ENCODE data around the gene NXPE3. TPM values are rescaled to one million over a fixed set of nuclear protein-coding genes. Genes with fewer than 3 reads are reported as not detected.
A peak's percentile ranks its signal among the peaks of the same experiment; 100 is the strongest.

Gene NXPE3
- total and polyA plus RNA-seq, 9 of the 15 experiments (the other 6 are each of a cell fraction or from before 2014, with no cell fraction given) = 0.25 to 2.5 (median 0.95) TPM

- Histone ChIP-seq H3K4me3 (no peak overlapping the region), H2AFZ (ENCODE audit: low read depth, low read length) (no peak overlapping the region), H3K9me3 (replicated peaks; ENCODE audit: control insufficient read depth, insufficient read depth, low read depth, low read length) (no peaks in the 10 kb centered on the region), H3K27ac (ENCODE audit: extremely low read depth, low read depth, low read length) (no peak overlapping the region), H3K4me1 (replicated peaks in 1 of 2; ENCODE audit: control insufficient read depth in 2 of 2, insufficient read depth in 2 of 2, low read length in 2 of 2) (no peaks in the 10 kb centered on the region), H3K4me2 (ENCODE audit: insufficient read depth, low read length) (no peak overlapping the region), H3K79me2 (ENCODE audit: control insufficient read depth, insufficient read depth, low read length) (no peaks in the 10 kb centered on the region), H3K9me1 (ENCODE audit: control insufficient read depth, insufficient read depth, low read length) (no peaks in the 10 kb centered on the region), H3K9ac (ENCODE audit: insufficient read depth in 1 of 2, low read depth in 2 of 2, low read length in 2 of 2) (no peak overlapping the region), H3K27me3 (ENCODE audit: control insufficient read depth in 2 of 2, insufficient read depth in 2 of 2, low read length in 2 of 2) (no peaks in the 10 kb centered on the region), H3K36me3 (ENCODE audit: control insufficient read depth, insufficient read depth, low read length) (peaks cover 44% of the 10 kb centered on the region; the same call in 2 of the 3 replicates), H4K20me1 (replicated peaks; ENCODE audit: control insufficient read depth, insufficient read depth, low read length) (no peaks in the 10 kb centered on the region)
- WGBS (ENCODE audit: insufficient coverage, low coverage, missing lambda C conversion rate) = 78% methylated on average over 3 of the region's 3 CpGs
- BruUV-seq (replicated peaks) = no TSS peak
- intact Hi-C loops (cut with micrococcal nuclease) (no loop called here), in situ Hi-C loops (cut with MboI) (no loop called here)
- TF ChIP-seq RFX1 (IDR thresholded peaks at IDR 0.05) (no peak), ZNF41 (CRISPR knock-in tag; conservative IDR thresholded peaks at IDR 0.05) (no peak), PKNOX1 (IDR thresholded peaks at IDR 0.05) (0 out of 2 replicates have a peak, but pooled peaks have one; percentile 18), FOXJ2 (tag; IDR thresholded peaks at IDR 0.05) (no peak)
- ATAC-seq = no peak; the same call in 2 of the 3 replicates
- ChIA-PET POLR2A (interaction anchor here (1.0 to 2.1 kb wide), 2 partner anchors 10 to 12 kb away, joined by 8 read pairs; partner anchors contain the start of gene NFKBIZ), CTCF (ENCODE audit: low intra/inter-chr PET ratio) (no interaction called here)
- FAIRE-seq = no peak
- no peak for DNase-seq (ENCODE audit: extremely low read depth in 1 of 4, low spot score in 3 of 4)
These were observed 82.3 kb downstream of the NXPE3 start for GRCh38 chr3:101861212-101861788.

Data from K562 (cell line).